Superior temporal gyrus (tissue), 1 donor: ENCODE measurements around the gene KRT33B.
A peak's percentile ranks its signal among the peaks of the same experiment; 100 is the strongest.

ENCODE experiments used
- DNase-seq: peaks from one replicate; pipeline ENCODE4 v3.0.0-alpha.2; 2016; ENCODE audit errors: extremely low spot score

The KRT33B gene

DNA sequence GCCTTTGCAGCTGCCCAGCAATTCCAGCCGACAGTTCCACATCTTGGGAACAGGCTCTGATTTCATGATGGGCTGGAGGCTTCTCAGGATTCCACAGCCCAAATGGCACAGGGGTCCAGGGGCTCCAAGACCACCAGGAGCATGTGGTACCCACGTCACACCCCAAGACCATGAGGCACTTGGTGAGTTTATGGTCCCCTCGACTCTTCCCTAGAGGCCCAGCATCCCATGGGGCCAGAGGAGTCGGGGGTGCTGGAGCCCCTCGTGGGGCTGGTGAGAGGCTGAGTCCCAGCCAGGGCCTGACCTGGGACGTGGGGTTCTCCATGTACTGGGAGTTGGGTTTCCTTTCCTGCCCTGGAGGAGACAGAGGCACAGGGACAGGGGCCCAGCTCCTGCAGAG lies 44.0 kb downstream of the KRT33B start:
- DNase-seq: no peak

DNA sequence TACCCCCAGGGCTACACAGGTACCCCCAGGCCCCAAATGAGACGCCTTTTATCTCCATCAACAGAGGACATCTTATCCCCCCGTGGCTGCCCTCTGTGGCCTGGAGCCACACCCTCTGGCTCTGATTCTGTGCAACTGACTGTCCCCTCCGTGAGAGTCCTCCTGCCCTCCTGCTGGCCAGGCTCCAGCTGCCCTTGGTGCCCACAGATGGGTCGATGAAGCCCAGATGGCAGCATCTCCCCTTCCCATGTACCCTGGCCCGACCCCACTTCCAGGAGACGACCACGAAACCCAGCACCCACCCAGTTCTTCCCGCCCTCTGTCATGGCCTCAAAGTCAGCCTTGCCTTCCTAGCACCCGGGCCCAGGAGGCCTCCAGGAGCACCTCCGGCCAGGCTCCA lies 44.5 kb downstream of the KRT33B start:
- no peak for DNase-seq

DNA sequence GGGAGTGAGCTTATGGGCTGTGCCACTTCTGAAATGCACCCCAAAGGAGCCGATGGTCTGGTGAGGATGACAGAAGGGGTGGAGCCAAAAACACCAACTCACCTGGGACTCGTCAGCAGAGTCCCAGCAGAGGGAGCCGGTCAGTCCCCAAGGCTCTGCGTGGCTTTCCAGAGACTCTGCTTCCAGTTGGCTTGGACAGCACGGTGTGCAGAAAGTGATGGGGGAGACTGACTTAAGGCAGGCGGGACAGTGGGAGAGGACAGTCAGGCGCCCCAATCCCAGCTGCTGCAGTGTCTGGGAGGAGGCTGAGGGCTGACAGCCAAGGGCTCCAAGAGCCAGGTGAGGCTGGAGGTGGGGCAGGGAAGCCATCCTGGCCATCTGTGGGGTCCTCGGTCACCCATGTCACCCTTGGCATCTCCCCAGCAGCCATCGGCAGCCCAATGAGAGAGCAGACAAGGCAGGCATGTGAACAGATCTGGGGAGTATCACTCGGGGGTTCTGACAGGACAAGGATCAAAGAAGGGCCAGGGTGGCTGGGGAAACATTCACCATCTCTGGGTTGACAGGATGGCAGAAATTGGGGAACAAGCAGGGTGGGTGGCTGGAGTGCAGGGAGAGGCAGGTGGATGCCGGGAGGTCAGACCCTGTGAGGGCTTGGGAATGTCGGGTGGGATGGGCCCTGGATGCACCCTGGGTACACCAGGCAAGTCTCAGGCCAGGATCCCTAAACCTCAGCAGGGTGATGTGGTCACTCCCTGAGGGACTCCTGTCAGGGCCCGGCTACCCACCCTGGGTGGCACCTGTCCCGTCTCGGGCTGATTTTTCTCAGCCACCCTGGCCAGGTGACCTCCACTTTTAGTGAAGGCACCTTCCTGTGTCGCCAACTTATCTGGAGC lies 45.2 kb downstream of the KRT33B start:
- DNase-seq: no peak

DNA sequence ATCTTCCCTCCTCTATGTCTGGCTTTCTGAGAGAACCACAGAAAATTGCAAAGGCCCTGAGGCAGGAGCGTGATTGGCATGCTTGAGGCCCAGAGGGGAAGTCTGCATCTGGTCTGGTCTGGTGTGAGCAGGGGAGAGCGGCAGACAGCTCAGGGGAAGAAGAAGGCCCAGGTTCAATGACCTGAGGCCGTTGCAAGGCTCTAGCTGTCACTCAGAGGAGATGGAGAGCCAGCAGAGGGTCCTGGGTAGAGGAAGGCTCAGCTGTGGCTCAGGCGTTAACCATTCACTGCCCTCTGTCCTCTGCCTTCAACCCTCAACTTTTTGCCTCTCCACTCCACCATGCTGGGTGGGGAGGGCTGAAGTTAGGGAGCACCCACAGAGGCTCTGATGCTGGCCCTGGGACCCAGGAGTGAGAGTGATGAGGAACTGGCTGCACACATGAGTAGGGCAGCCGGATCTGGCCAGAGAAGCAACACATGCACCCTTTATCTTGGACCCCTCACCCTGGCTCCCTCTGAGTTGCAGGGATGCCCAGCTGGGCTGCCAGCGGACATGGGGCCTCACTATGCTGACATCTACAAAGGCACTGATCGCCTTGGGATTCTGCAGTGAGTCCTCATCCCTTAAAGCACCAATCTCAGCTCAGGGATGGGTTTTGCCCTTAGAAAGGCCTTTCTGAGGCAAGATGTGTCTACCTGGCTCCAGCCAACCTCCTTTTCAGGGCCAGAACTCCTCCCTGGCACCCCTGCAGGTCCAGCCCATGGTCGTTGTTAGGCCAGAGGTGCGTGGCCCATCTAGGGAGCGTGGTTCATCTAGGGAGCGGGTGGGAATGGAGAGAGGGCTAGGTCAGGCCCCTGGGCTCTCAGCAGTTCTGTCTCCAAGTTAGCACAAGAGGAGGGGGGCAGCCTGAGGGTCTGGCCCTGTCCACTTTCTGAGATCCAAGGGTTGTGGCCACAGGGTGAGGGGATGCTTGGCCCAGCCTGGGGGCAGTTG lies 46.4 kb downstream of the KRT33B start:
- DNase-seq: no peak

DNA sequence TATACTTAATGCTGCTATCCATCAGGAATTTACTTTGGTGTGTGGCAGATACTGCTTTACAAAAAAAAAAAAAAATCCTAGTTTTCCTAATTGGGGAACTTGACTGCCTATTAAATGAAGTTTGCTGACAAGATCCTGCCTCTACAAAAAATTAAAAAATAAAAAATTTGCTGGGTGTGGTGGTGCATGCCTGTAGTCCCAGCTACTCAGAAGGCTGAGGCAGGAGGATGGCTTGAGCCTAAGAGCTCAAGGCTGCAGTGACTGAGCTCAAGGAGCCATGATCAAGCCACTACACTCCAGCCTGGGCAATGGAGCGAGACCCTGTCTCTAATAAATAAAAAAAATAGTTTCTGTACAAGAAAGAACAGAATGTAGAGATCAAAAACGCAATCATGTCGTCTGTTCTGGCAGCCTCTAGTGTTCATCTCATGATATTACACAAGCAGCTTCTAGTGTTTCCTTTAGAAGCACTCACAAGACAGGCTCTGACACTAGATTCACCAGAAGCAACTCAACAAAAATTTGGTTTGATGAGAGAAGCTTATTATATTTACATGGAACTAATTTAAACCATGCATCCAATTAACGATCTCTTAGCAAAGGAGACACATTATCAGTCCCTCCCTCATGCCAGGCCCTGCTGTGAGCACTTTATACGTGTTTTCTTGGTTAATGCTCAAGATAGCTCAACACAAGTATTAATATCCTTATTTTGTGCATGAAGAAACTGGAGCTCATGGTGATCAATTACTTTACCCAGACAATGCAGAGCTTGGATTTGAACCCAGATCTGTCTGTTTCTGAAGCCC lies 47.3 kb downstream of the KRT33B start:
- DNase-seq: peak; percentile 42

- DNase-seq: no peak
These were observed 51.4 kb downstream of the KRT33B start for GRCh38 chr17:41318231-41318630.

DNA sequence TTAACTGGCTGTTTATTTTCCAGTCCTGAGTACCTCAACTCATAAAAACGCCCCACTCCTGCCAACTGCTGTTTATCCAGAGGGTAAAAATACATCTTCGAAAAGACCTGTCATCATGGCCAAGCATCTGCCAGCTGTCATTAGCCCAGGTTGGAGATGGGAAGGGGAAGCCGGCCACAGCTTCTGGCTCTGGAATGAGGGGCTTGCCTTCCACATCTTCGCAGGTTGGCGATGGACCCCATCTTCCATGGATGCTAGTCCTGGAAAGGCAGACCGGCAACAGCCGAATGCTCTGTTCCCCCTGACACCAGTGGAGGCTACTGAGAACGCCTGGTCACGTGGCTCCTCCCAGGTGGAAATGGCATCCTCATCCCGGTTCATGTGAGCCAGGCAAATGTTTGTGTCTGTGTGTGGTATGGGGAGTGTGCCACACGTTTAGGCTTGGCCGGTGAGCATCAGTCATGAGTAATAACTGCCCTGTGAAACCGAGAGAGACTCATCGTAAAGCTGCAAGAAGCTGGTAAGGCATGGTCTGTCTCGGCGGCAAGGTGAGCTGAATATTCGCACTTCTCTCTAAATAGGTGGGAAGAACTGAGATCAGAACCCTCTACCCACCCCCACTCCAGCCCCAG lies 53.7 kb downstream of the KRT33B start:
- no peak for DNase-seq

- no peak for DNase-seq
These were observed 54.3 kb downstream of the KRT33B start, which contains the start of gene KRTAP17-1 for GRCh38 chr17:41315204-41315794. Gene KRTAP17-1, minus strand, starts transcription at chr17:41315710. Its CDS starts 60 bp downstream, at chr17:41315650.
